IMR-90 (cell line): Measurements from ENCODE around the gene GFOD2. TPM values are rescaled to one million over a fixed set of nuclear protein-coding genes. Genes with fewer than 3 reads are reported as not detected.

Experiments used
- ATAC-seq: fragments of 200-7000 bp; cut with Tn5 transposase; 2 replicates; pipeline ENCODE4 v1.9.1; 2020; ENCODE audit warnings: low read depth, mild to moderate bottlenecking, moderate library complexity
- BruUV-seq: library from RNA; stranded (reverse); fragments of 400-500 nt; replicated peaks from 2 replicates; lab custom pipeline; 2021; lab: Mats Ljungman, UMichigan
- CTCF ChIA-PET: fragments of 300-600 bp; formaldehyde crosslinking; extraction: SDS; loops from one replicate; lab custom pipeline; 2021; ENCODE audit warnings: antibody characterized with exemption; lab: Yijun Ruan, JAX
- POLR2A ChIA-PET: fragments of 300-600 bp; sonication (Branson Sonifier 250); formaldehyde crosslinking; loops from one replicate; lab custom pipeline; 2022; ENCODE audit warnings: antibody characterized with exemption; ENCODE audit not compliant: unreplicated experiment; lab: Charles Lee
- DNase-seq: peaks from one replicate; pipeline ENCODE4 v3.0.0; 2013
- H2AFZ ChIP-seq: replicated peaks from 2 replicates; pipeline ENCODE3; 2013; ENCODE audit warnings: low read length, mild to moderate bottlenecking; ENCODE audit not compliant: poor library complexity
- H2AK5ac ChIP-seq: 2 replicates; pipeline ENCODE4 v1.6.1; 2013; ENCODE audit warnings: low read depth, low read length, inconsistent platforms
- H2AK9ac ChIP-seq: replicated peaks from 2 replicates; pipeline ENCODE3; 2013; ENCODE audit warnings: mild to moderate bottlenecking, low read depth, low read length, moderate library complexity; ENCODE audit not compliant: poor library complexity
- H2BK120ac ChIP-seq: 2 replicates; pipeline ENCODE4 v1.6.1; 2013; ENCODE audit warnings: low read depth, low read length, inconsistent platforms
- H2BK15ac ChIP-seq: 3 replicates; pipeline ENCODE4 v1.6.1; 2013; ENCODE audit warnings: low read depth, low read length, inconsistent platforms
- H2BK20ac ChIP-seq: 2 replicates; pipeline ENCODE4 v1.6.1; 2013; ENCODE audit warnings: low read depth, mild to moderate bottlenecking, inconsistent platforms, low read length, moderate library complexity
- H2BK5ac ChIP-seq: 2 replicates; pipeline ENCODE4 v1.6.1; 2013; ENCODE audit warnings: mild to moderate bottlenecking, low read depth, low read length, inconsistent platforms; ENCODE audit not compliant: poor library complexity, severe bottlenecking
- H3K14ac ChIP-seq: replicated peaks from 2 replicates; pipeline ENCODE4 v1.6.1; 2013; ENCODE audit warnings: low read depth, low read length, inconsistent platforms
- H3K18ac ChIP-seq: 2 replicates; pipeline ENCODE4 v1.6.1; 2013; ENCODE audit warnings: low read depth, low read length, control low read depth
- H3K23ac ChIP-seq: 2 replicates; pipeline ENCODE4 v1.6.1; 2013; ENCODE audit warnings: low read depth, low read length, inconsistent platforms
- H3K27ac ChIP-seq: 2 replicates; pipeline ENCODE4 v1.5.1; 2013; ENCODE audit warnings: mild to moderate bottlenecking, control low read depth, low read length; ENCODE audit not compliant: insufficient read depth
- H3K27me3 ChIP-seq: 2 replicates; pipeline ENCODE4 v1.6.1; 2013; ENCODE audit warnings: low read length; ENCODE audit not compliant: control insufficient read depth, insufficient read depth
- H3K36me3 ChIP-seq: 2 replicates; pipeline ENCODE4 v1.6.1; 2013; ENCODE audit warnings: low read length, mixed read lengths; ENCODE audit not compliant: control insufficient read depth, insufficient read depth
- H3K4ac ChIP-seq: 2 replicates; pipeline ENCODE4 v1.6.1; 2013; ENCODE audit warnings: low read depth, low read length, inconsistent platforms
- H3K4me1 ChIP-seq: 2 replicates; pipeline ENCODE4 v1.6.1; 2013; ENCODE audit warnings: low read length, mixed read lengths; ENCODE audit not compliant: control insufficient read depth, insufficient read depth
- H3K4me2 ChIP-seq: 2 replicates; pipeline ENCODE4 v1.6.1; 2013; ENCODE audit warnings: low read depth, mild to moderate bottlenecking, control low read depth, low read length, moderate library complexity
- H3K4me3 ChIP-seq: 2 replicates; pipeline ENCODE4 v1.5.1; 2013; ENCODE audit warnings: low read depth, mild to moderate bottlenecking, control low read depth, low read length, moderate library complexity; ENCODE audit not compliant: insufficient read depth
- H3K56ac ChIP-seq: 2 replicates; pipeline ENCODE4 v1.6.1; 2013; ENCODE audit warnings: low read length, inconsistent platforms; ENCODE audit not compliant: insufficient read depth; ENCODE audit errors: extremely low read depth
- H3K79me1 ChIP-seq, 2 experiments: 2 replicates each; pipeline ENCODE4 v1.6.1; 2013; ENCODE audit warnings: low read length in 2 of 2, inconsistent platforms in 1 of 2, low read depth in 1 of 2
- H3K9ac ChIP-seq: 2 replicates; pipeline ENCODE4 v1.6.1; 2013; ENCODE audit warnings: low read depth, low read length, control low read depth
- H3K9me1 ChIP-seq: 2 replicates; pipeline ENCODE4 v1.6.1; 2013; ENCODE audit warnings: low read length, inconsistent platforms; ENCODE audit not compliant: insufficient read depth
- H3K9me3 ChIP-seq: 2 replicates; pipeline ENCODE4 v1.6.1; 2013; ENCODE audit warnings: low read length; ENCODE audit not compliant: control insufficient read depth, insufficient read depth
- H4K20me1 ChIP-seq: 2 replicates; pipeline ENCODE4 v1.6.1; 2013; ENCODE audit warnings: low read length, inconsistent platforms; ENCODE audit not compliant: insufficient read depth
- H4K5ac ChIP-seq: 2 replicates; pipeline ENCODE4 v1.6.1; 2013; ENCODE audit warnings: mild to moderate bottlenecking, low read depth, low read length, control low read depth
- H4K8ac ChIP-seq, 2 experiments: 2 replicates each; pipeline ENCODE4 v1.6.1; 2013; ENCODE audit warnings: low read depth in 2 of 2, low read length in 2 of 2, control low read depth in 1 of 2, inconsistent platforms in 1 of 2
- H4K91ac ChIP-seq: 2 replicates; pipeline ENCODE4 v1.6.1; 2013; ENCODE audit warnings: low read depth, low read length, inconsistent platforms; ENCODE audit not compliant: insufficient read depth
- CEBPB ChIP-seq: IDR thresholded peaks from 2 replicates; pipeline ENCODE4 v1.6.1; 2012; ENCODE audit warnings: low read depth, low read length, improper control_type of control experiment
- CTCF ChIP-seq: conservative IDR thresholded peaks from 2 replicates; pipeline ENCODE4 v1.5.1; 2012; ENCODE audit warnings: mild to moderate bottlenecking, low read depth, low read length, improper control_type of control experiment
- ELK1 ChIP-seq: fragments of 150-350 bp; IDR thresholded peaks from 2 replicates; pipeline ENCODE4 v1.6.1; 2016; ENCODE audit warnings: low read depth, mild to moderate bottlenecking, low read length, moderate library complexity, borderline replicate concordance
- MAFK ChIP-seq: IDR thresholded peaks from 2 replicates; pipeline ENCODE4 v1.6.1; 2012; ENCODE audit warnings: low read depth, low read length, improper control_type of control experiment
- MAZ ChIP-seq: IDR thresholded peaks from 2 replicates; pipeline ENCODE4 v1.6.1; 2012; ENCODE audit warnings: low read depth, mild to moderate bottlenecking, low read length, improper control_type of control experiment, moderate library complexity, borderline replicate concordance
- MXI1 ChIP-seq: IDR thresholded peaks from 2 replicates; pipeline ENCODE4 v1.6.1; 2012; ENCODE audit warnings: low read depth, mild to moderate bottlenecking, low read length, moderate library complexity, borderline replicate concordance
- NFE2L2 ChIP-seq: fragments of 150-350 bp; IDR thresholded peaks from 2 replicates; pipeline ENCODE4 v1.6.1; 2016; ENCODE audit warnings: low read depth, mild to moderate bottlenecking, low read length
- POLR2A ChIP-seq: IDR thresholded peaks from 2 replicates; pipeline ENCODE4 v1.6.1; 2012; ENCODE audit warnings: mild to moderate bottlenecking, low read depth, low read length
- RAD21 ChIP-seq: IDR thresholded peaks from 2 replicates; pipeline ENCODE4 v1.6.1; 2012; ENCODE audit warnings: low read length, improper control_type of control experiment
- RCOR1 ChIP-seq: IDR thresholded peaks from 2 replicates; pipeline ENCODE4 v1.6.1; 2012; ENCODE audit warnings: mild to moderate bottlenecking, low read length, improper control_type of control experiment; ENCODE audit not compliant: insufficient replicate concordance
- RFX5 ChIP-seq: IDR thresholded peaks from 2 replicates; pipeline ENCODE4 v1.8.0; 2012; ENCODE audit warnings: low read depth, mild to moderate bottlenecking, low read length, moderate library complexity
- SMC3 ChIP-seq: fragments of 150-350 bp; IDR thresholded peaks from 2 replicates; pipeline ENCODE4 v1.6.1; 2016; ENCODE audit warnings: low read depth, mild to moderate bottlenecking, antibody characterized with exemption, low read length, moderate library complexity
- USF2 ChIP-seq: fragments of 150-350 bp; IDR thresholded peaks from 2 replicates; pipeline ENCODE4 v1.6.1; 2017; ENCODE audit warnings: mild to moderate bottlenecking, antibody characterized with exemption, low read length, low read depth
- WGBS, 2 experiments: methylation state at CpG; one replicate each; pipeline versions ENCODE4 v1.1.5 to v1.1.7; 2013; ENCODE audit warnings: missing lambda C conversion rate in 2 of 2; ENCODE audit not compliant: insufficient read length in 1 of 2; ENCODE audit errors: extremely low coverage in 2 of 2; 5-methylcytosine and 5-hydroxymethylcytosine counted together
- dilution Hi-C: fragments of 300-500 bp; cut with HindIII; formaldehyde crosslinking; loops from one replicate; pipeline ENCODE4 v1.14.3; 2018; ENCODE audit warnings: low sequenced_read_pairs; ENCODE audit not compliant: unreplicated experiment
- in situ Hi-C: fragments of 300-500 bp; cut with MboI; formaldehyde crosslinking; loops from 3 replicates; pipeline ENCODE4 v1.14.3; 2019; ENCODE audit warnings: low sequenced_read_pairs, inconsistent platforms, mixed read lengths
- intact Hi-C: fragments of 100-400 bp; cut with micrococcal nuclease; formaldehyde crosslinking; loops from 2 replicates; pipeline ENCODE4 v1.10.0; 2022
- polyA plus RNA-seq, 3 experiments: library from polyadenylated mRNA; depleted of rRNA; stranded (reverse); fragments of >200 nt; gene quantifications; 2 replicates each; pipeline ENCODE4 v1.2.3, GENCODE V29; 2012; ENCODE audit warnings: low replicate concordance in 1 of 3
- total RNA-seq: library from RNA; depleted of rRNA; stranded (reverse); fragments of >200 nt; gene quantifications from 2 replicates; pipeline ENCODE4 v1.2.3, GENCODE V29; 2012

Gene GFOD2
- total and polyA plus RNA-seq, 2 of the 4 experiments (the other 2 are of a cell fraction): 12.3 to 18.1 TPM

GRCh38 chr16:67649494-67649931, 69.6 kb downstream of the GFOD2 start:
- no peaks in the 10 kb centered on the region for H3K36me3 ChIP-seq
- no peak for DNase-seq
- H2AK9ac ChIP-seq: peak overlapping the region; percentile 55
- no peak overlapping the region for H3K27ac ChIP-seq
- TF ChIP-seq RFX5 (no peak), POLR2A (no peak), RAD21 (no peak), RCOR1 (no peak), MXI1 (no peak), CEBPB (no peak), MAFK (no peak), ELK1 (no peak), MAZ (no peak), USF2 (no peak), SMC3 (no peak), NFE2L2 (no peak), CTCF (no peak)
- CTCF ChIA-PET: interaction anchor here (0.7 to 1.1 kb wide), 2 partner anchors 19 to 128 kb away, joined by 3 to 4 read pairs; no protein-coding TSS in a partner anchor
- H3K56ac ChIP-seq: no peak overlapping the region
- no peak overlapping the region for H2BK20ac ChIP-seq
- H3K27me3 ChIP-seq: peaks cover 74% of the 10 kb centered on the region
- dilution Hi-C loops: no loop called here
- 5% methylated on average over 18 of the region's 34 CpGs; no CpG with 5 or more reads in 1 of the 2 experiments for WGBS, 2 experiments
- no peak overlapping the region for H4K8ac ChIP-seq
- no peak overlapping the region; the same call in 1 of the 2 replicates for H3K4me2 ChIP-seq
- no peak overlapping the region for H3K23ac ChIP-seq
- peaks cover 4% of the 10 kb centered on the region; the same call in 1 of the 2 replicates for H3K4me1 ChIP-seq
- H4K5ac ChIP-seq: no peak overlapping the region
- H2BK5ac ChIP-seq: no peak overlapping the region
- H4K20me1 ChIP-seq: peaks cover 9% of the 10 kb centered on the region
- H2AFZ ChIP-seq: peak overlapping the region; percentile 32
- no peak overlapping the region for H2BK120ac ChIP-seq
- BruUV-seq: no TSS peak
- POLR2A ChIA-PET: interaction anchor here (0.6 kb wide), 1 partner anchor 128 kb away, joined by 13 read pairs; no protein-coding TSS in a partner anchor
- no peak overlapping the region for H3K4me3 ChIP-seq
- no peak overlapping the region for H4K91ac ChIP-seq
- no peak overlapping the region for H3K18ac ChIP-seq
- no peak overlapping the region for H3K9ac ChIP-seq
- in situ Hi-C loops: no loop called here
- ATAC-seq: no peak
- no peak overlapping the region for H3K4ac ChIP-seq
- no peaks in the 10 kb centered on the region for H3K9me1 ChIP-seq
- no peaks in the 10 kb centered on the region for H3K79me1 ChIP-seq
- no peak overlapping the region for H2BK15ac ChIP-seq
- no peak overlapping the region for H3K14ac ChIP-seq
- intact Hi-C loops: no loop called here
- no peak overlapping the region for H2AK5ac ChIP-seq
- no peaks in the 10 kb centered on the region for H3K9me3 ChIP-seq
